Caco-2 (cell line): ENCODE measurements around the gene SAMD4A. TPM values are rescaled to one million over a fixed set of nuclear protein-coding genes. Genes with fewer than 3 reads are reported as not detected.

Experiments
- BruUV-seq: library from RNA; stranded (reverse); fragments of 400-500 nt; replicated peaks from 2 replicates; lab custom pipeline; 2021; lab: Mats Ljungman, UMichigan
- CTCF ChIA-PET: fragments of 300-600 bp; sonication (Branson Sonifier 250); formaldehyde crosslinking; loops from one replicate; lab custom pipeline; 2022; ENCODE audit warnings: antibody characterized with exemption; lab: Charles Lee
- POLR2A ChIA-PET: fragments of 300-600 bp; sonication (Branson Sonifier 250); formaldehyde crosslinking; loops from one replicate; lab custom pipeline; 2022; ENCODE audit warnings: antibody characterized with exemption; lab: Charles Lee
- DNase-seq, 2 experiments: peaks; one replicate each; pipeline versions ENCODE4 v3.0.0 to v3.0.0-alpha.2; 2020 to 2022
- H3K27me3 ChIP-seq: replicated peaks from 2 replicates; pipeline ENCODE4 v1.6.0; 2011; ENCODE audit warnings: low read length; ENCODE audit not compliant: control insufficient read depth, insufficient read depth
- H3K36me3 ChIP-seq: 2 replicates; pipeline ENCODE4 v1.5.1; 2011; ENCODE audit warnings: low read length; ENCODE audit not compliant: control insufficient read depth, insufficient read depth
- H3K4me1 ChIP-seq: fragments of 250-450 bp; sonication (Bioruptor Pico); 2 replicates; pipeline ENCODE4 v1.5.1; 2020; ENCODE audit warnings: mild to moderate bottlenecking
- H3K4me3 ChIP-seq: 2 replicates; pipeline ENCODE4 v1.5.1; 2011; ENCODE audit warnings: low read depth, mild to moderate bottlenecking, control low read depth, low read length
- H3K9me3 ChIP-seq: fragments of 250-450 bp; sonication (Bioruptor Pico); 2 replicates; pipeline ENCODE4 v1.5.1; 2020; ENCODE audit warnings: mild to moderate bottlenecking, moderate library complexity
- H3K27ac Mint-ChIP-seq: one replicate; pipeline ENCODE4 v1.8.0; 2022; ENCODE audit warnings: mixed read lengths; ENCODE audit not compliant: unreplicated experiment
- H3K27me3 Mint-ChIP-seq: one replicate; pipeline ENCODE4 v1.8.0; 2022; ENCODE audit warnings: mixed read lengths; ENCODE audit not compliant: insufficient read depth, unreplicated experiment
- H3K36me3 Mint-ChIP-seq: one replicate; pipeline ENCODE4 v1.8.0; 2022; ENCODE audit warnings: mild to moderate bottlenecking, mixed read lengths; ENCODE audit not compliant: insufficient read depth, unreplicated experiment
- H3K4me1 Mint-ChIP-seq: one replicate; pipeline ENCODE4 v1.8.0; 2022; ENCODE audit warnings: low read depth, mixed read lengths; ENCODE audit not compliant: unreplicated experiment
- H3K4me3 Mint-ChIP-seq: one replicate; pipeline ENCODE4 v1.8.0; 2022; ENCODE audit warnings: mild to moderate bottlenecking, moderate library complexity, mixed read lengths; ENCODE audit not compliant: unreplicated experiment
- H3K9me3 Mint-ChIP-seq: one replicate; pipeline ENCODE4 v1.8.0; 2022; ENCODE audit warnings: mixed read lengths; ENCODE audit not compliant: unreplicated experiment
- intact Hi-C: fragments of 100-400 bp; cut with micrococcal nuclease; formaldehyde crosslinking; loops from one replicate; pipeline ENCODE4 v1.10.0; 2022; ENCODE audit not compliant: unreplicated experiment
- total RNA-seq: library from RNA; stranded (reverse); gene quantifications from 2 replicates; pipeline ENCODE4 v1.2.3, GENCODE V29; 2022
- TF ChIP-seq, protein P1 (sequence below), 2 experiments: fragments of 200-600 bp in 1 of 2; IDR thresholded peaks; 1 replicate in 1 of 2; 2 replicates in 1 of 2; pipeline versions ENCODE4 v1.5.1 to v1.8.0; 2011 to 2022; ENCODE audit warnings: antibody characterized with exemption in 1 of 2, control low read depth in 1 of 2, inconsistent platforms in 1 of 2, low read depth in 1 of 2, low read length in 1 of 2, mild to moderate bottlenecking in 1 of 2, moderate library complexity in 1 of 2; ENCODE audit not compliant: insufficient read depth in 1 of 2, severe bottlenecking in 1 of 2, unreplicated experiment in 1 of 2

Gene SAMD4A
- total RNA-seq, 1 experiment from 2014 or later: 60.8 TPM

DNA sequence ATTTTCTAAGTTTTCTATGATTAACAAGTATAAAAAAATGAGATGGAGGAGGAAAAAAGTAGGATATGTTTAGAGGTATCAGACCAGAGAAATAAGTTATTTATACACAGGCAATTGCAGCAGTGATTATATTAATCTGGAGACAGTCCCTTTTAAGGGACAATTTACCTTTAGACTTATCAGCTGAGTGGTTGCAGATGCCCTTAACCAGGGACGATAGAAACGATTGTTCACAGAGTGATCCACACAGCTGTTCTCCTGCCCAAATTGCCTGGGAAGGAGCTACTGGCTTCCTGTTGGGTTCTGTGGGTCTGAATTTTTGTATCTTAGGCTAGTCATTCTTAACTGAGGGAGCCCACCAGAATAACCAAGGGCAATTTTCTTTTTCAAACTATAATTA lies 269.3 kb downstream of the SAMD4A start:
- POLR2A ChIA-PET: interaction anchor here (0.5 kb wide), 1 partner anchor 118 kb away, joined by 9 read pairs; no protein-coding TSS in a partner anchor
- TF ChIP-seq, protein P1, sequence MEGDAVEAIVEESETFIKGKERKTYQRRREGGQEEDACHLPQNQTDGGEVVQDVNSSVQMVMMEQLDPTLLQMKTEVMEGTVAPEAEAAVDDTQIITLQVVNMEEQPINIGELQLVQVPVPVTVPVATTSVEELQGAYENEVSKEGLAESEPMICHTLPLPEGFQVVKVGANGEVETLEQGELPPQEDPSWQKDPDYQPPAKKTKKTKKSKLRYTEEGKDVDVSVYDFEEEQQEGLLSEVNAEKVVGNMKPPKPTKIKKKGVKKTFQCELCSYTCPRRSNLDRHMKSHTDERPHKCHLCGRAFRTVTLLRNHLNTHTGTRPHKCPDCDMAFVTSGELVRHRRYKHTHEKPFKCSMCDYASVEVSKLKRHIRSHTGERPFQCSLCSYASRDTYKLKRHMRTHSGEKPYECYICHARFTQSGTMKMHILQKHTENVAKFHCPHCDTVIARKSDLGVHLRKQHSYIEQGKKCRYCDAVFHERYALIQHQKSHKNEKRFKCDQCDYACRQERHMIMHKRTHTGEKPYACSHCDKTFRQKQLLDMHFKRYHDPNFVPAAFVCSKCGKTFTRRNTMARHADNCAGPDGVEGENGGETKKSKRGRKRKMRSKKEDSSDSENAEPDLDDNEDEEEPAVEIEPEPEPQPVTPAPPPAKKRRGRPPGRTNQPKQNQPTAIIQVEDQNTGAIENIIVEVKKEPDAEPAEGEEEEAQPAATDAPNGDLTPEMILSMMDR (IDR thresholded peaks at IDR 0.05; ENCODE audit: insufficient read depth in 1 of 2, low read depth in 1 of 2, low read length in 1 of 2, severe bottlenecking in 1 of 2, unreplicated experiment in 1 of 2): no peak
- no peaks in the 10 kb centered on the region for H3K36me3 ChIP-seq
- H3K4me3 ChIP-seq: no peak overlapping the region
- Mint-ChIP-seq H3K9me3 (no peaks in the 10 kb centered on the region), H3K4me3 (no peak overlapping the region), H3K27ac (no peak overlapping the region), H3K36me3 (no peaks in the 10 kb centered on the region), H3K27me3 (no peaks in the 10 kb centered on the region), H3K4me1 (peaks cover 8% of the 10 kb centered on the region)
- no TSS peak for BruUV-seq
- H3K4me1 ChIP-seq: peaks cover 24% of the 10 kb centered on the region
- no peaks in the 10 kb centered on the region for H3K9me3 ChIP-seq
- no peak for DNase-seq
- no peaks in the 10 kb centered on the region for H3K27me3 ChIP-seq
- CTCF ChIA-PET: no interaction called here
- intact Hi-C loops: loop anchor here (5.0 kb wide), 1 partner anchor 66 kb away; the partner anchor contains the start of gene GCH1

DNA sequence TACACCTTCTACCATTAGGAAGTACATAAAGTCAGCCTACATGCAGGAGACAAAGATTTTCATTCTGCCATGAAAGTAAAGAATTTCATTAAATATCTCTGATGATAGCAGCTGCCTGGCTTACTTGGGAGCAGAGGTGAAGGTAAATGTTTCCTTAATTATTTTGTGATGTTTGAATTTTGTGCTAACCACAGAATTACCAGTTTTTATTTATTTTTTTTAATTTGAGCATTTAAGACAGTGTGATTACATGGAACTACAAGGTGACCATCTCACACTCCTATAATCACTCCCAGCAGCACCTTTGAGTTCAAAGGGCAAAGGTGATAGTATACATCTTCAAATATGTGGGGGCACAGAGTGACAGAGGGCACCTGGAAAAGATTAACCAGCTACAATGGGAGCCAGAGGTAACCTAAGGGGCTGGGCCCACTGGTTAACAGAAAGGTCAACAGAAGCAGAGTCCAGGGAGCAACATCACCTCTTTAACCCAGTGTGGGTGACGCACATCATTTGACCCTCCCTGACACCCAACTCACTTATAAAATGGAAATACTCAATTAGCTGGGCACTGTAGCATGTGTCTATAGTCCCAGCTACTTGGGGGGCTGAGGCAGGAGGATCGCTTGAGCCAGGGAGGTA lies 270.7 kb downstream of the SAMD4A start:
- H3K36me3 ChIP-seq: no peaks in the 10 kb centered on the region
- DNase-seq: peak; percentile 42 to 74
- BruUV-seq: no TSS peak
- CTCF ChIA-PET: no interaction called here
- no peaks in the 10 kb centered on the region for H3K9me3 ChIP-seq
- Mint-ChIP-seq H3K9me3 (no peaks in the 10 kb centered on the region), H3K4me3 (no peak overlapping the region), H3K27me3 (no peaks in the 10 kb centered on the region), H3K36me3 (no peaks in the 10 kb centered on the region), H3K27ac (no peak overlapping the region), H3K4me1 (peaks cover 8% of the 10 kb centered on the region)
- TF ChIP-seq, protein P1 (IDR thresholded peaks at IDR 0.05; ENCODE audit: insufficient read depth in 1 of 2, low read depth in 1 of 2, low read length in 1 of 2, severe bottlenecking in 1 of 2, unreplicated experiment in 1 of 2): no peak
- no peaks in the 10 kb centered on the region for H3K27me3 ChIP-seq
- intact Hi-C loops: loop anchor here (5.0 kb wide), 1 partner anchor 65 kb away; the partner anchor contains the start of gene GCH1
- no peak overlapping the region for H3K4me3 ChIP-seq
- POLR2A ChIA-PET: no interaction called here
- H3K4me1 ChIP-seq: peaks cover 24% of the 10 kb centered on the region

DNA sequence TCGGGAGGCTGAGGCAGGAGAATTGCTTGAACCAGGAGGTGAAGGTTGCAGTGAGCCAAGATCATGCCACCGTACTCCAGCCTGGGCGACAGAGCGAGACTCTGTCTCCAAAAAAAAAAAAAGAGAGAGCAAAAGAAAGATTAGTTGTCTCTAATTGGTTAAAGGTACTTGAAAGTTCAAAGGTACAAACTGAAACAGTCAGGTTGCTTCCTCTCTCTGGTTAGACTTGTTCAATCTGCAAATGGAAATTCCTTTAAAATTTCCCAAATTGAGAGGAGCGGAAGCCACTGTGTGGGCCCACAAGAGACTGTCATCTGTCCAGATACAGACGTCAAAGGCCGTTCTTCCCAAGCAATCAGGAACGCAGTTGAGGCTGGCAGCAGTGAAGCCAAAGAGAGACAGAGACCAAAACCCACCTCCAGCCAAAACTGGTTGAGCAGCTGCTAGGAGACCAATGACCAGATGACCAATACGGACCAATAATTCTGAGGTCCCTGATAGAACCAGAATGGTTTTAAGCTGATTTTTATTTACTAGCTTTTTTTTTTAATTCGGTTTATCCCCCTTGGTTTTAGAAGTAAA lies 272.1 kb downstream of the SAMD4A start:
- Histone ChIP-seq H3K36me3 (no peaks in the 10 kb centered on the region), H3K9me3 (no peaks in the 10 kb centered on the region), H3K4me1 (peaks cover 24% of the 10 kb centered on the region), H3K4me3 (no peak overlapping the region), H3K27me3 (no peaks in the 10 kb centered on the region)
- Mint-ChIP-seq H3K36me3 (no peaks in the 10 kb centered on the region), H3K4me3 (no peak overlapping the region), H3K27me3 (no peaks in the 10 kb centered on the region), H3K9me3 (no peaks in the 10 kb centered on the region), H3K27ac (no peak overlapping the region), H3K4me1 (peaks cover 8% of the 10 kb centered on the region)
- BruUV-seq: no TSS peak
- TF ChIP-seq, protein P1 (IDR thresholded peaks at IDR 0.05; ENCODE audit: insufficient read depth in 1 of 2, low read depth in 1 of 2, low read length in 1 of 2, severe bottlenecking in 1 of 2, unreplicated experiment in 1 of 2): no peak
- ChIA-PET POLR2A (interaction anchor here (0.7 kb wide), 1 partner anchor 47 kb away, joined by 3 read pairs; no protein-coding TSS in a partner anchor), CTCF (no interaction called here)
- no peak for DNase-seq
- intact Hi-C loops: loop anchor here (5.0 kb wide), 1 partner anchor 63 kb away; the partner anchor contains the start of gene GCH1
